Activated naive CD8-positive, alpha-beta T cell treated with anti-CD3 and anti-CD28 coated beads, Interleukin-2, amount 50 U/mL, for 16 hours (primary cell): ENCODE measurements around the gene ADAM19.

Experiments
- DNase-seq: peaks from one replicate; pipeline ENCODE4 v3.0.0-alpha.2; 2020; ENCODE audit warnings: low read depth, low spot score

The ADAM19 gene

DNA sequence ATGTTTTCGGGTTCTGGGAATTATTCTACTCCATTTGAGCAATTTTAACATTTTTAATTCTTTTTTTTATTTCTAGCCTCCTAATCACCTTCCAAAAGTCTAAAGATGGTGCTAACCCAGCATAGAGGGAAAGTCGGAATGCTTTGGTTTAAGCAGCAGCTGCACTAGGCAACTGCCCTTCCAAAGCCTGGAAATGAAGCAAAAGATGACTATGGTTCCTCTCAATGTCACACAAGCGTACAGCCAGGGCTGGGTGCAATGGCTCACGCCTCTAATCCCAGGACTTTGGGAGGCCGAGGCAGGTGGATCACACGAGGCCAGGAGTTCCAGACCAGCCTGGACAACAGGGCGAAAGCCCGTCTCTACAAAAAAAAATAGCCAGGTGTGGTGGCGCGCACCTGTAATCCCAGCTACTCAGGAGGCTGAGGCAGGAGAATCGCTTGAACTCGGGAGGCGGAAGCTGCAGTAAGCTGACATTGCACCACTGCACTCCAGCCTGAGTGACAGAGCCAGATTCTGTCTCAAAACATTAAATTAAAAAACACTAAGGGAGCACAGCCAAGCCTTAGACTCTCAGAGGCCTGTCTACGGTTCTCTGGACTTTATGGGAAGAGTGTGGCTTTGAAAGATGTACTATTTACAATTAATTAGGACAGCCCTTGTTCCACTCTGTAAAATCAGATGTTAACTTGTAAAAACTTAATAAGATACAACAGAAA is 33.1 kb downstream of the ADAM19 start:
- no peak for DNase-seq

DNA sequence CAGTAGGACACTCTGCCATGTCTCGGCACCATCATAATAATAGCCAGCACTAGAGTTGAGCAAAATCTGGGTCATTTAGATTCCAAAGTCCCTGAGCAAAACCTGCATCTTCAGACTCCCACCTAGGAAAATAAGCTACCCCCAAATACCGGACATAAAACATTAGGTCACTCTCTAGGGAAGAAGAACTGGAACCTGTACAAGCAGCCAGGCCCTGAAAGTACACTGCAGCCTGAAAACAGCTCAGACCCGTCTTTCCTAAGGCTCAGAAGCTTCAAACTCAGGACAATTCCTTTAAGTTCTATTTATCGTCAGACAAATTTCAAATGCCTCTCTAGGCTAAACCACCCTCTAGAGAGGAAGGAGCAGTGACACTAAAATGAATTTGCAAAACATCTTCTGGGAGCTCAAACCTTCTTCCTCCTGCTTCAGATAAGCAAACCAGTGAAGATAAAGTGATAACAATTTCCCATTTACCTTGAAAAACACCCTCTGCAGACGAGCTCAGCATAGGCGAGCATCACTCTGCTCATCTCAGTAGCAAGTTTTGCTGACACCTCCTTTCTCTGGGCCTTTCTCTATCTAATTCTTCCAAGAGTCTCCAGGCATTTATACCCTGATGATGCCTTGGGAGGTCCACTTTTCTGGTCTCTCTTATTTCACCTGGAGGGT is 34.0 kb downstream of the ADAM19 start:
- no peak for DNase-seq

DNA sequence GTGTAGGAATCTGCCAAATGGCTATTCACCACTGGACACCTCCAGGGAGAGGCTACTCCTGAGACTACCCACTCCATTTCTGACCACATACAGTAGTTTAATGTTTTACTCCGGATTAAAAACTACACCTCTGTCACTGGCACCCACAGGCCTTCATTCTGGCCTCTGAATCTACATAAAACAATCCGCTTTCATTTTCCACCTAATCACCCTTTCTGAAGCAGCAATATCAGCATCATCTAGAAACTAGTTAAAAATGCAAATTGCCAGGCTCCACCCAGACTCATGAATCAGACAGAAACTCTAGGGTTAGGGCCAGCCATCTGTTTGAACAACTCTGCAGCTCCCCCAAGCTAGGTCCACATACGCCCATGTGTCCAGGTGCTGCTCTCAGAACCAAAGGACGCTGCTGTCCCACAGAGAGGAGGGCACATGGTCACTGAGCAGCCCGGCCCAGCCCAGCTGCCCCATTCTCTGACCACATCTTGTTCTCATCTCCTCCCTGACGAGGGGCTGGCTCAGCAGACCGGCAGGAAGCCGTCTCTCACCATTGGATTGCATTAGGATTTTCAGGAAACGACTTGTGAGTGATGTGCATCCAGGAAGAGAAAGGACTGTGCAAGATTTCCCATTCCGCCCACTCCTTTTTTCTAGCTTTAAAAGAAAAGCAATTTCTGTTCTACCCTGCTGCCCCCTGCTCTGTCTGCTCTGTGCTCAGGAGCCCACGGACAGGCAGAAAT is 34.7 kb downstream of the ADAM19 start:
- no peak for DNase-seq

- DNase-seq, result no peak
Measured at GRCh38 chr5:157540124-157540523, 35.5 kb downstream of the ADAM19 start.

- no peak for DNase-seq
Measured at GRCh38 chr5:157539503-157540022, 36.0 kb downstream of the ADAM19 start.

GRCh38 chr5:157538311-157538710 is 37.3 kb downstream of the ADAM19 start:
- DNase-seq, result no peak

- DNase-seq, result no peak
Measured at GRCh38 chr5:157535042-157535865, 40.3 kb downstream of the ADAM19 start.

DNA sequence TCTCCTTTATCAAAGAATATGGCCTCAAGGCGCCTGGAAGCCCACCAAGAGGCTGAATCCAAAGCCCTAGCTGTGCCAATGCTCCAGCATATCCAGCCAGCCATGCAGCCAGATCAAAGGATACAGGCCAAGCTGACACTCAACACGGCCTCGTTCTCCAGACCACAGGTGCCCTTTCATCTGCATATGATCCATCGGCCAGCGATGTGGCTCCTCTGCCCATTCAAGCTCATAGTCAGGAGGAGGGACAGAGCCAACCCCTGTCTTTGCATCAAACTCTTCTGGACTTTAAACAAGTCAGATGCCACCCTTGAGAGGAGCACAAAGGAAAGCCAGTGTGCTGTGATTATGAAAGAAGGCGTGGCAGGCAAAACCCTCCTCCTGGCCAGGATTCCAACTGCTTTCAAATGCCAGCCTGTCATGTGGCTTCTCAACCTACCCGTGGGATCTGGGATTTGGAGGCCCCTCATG is 42.5 kb downstream of the ADAM19 start:
- DNase-seq, result no peak

GRCh38 chr5:157532022-157532421 is 43.6 kb downstream of the ADAM19 start:
- DNase-seq, result no peak

DNA sequence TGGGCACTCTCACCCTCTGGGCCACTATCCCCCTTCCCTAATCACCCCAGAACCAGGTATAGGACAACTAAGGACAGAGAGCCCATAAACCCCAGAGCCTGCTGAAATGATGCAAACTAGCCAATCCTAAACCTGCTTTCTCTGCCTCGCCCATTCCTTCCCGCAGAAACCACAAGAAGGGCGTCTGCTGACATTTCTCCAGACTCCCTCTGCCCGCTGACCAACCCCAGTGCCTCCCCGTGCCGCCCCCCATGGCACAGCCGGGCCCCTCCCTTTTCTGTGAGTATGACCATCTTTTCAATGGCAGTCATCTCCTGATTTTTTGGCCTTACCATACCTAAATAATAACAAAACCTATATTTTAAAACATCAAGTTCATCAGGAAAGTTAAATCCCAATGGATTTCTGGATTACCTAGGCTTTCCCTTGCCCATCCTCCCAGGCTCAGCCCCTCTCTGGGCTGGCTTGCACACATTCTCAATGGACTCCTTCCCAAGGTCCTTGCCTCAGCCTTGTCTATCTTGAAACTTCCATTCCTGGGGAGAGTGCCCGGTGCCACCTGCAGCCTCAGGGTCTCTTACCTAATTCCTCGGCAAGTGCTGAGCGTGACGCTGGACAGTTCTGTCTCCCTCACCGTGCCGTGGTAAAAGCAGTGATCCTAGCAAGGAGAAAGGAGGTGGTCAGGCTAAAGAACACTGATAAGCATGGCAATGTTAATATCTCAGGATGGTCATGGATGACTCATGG is 45.2 kb downstream of the ADAM19 start:
- no peak for DNase-seq

GRCh38 chr5:157529002-157529401 is 46.6 kb downstream of the ADAM19 start:
- no peak for DNase-seq

DNA sequence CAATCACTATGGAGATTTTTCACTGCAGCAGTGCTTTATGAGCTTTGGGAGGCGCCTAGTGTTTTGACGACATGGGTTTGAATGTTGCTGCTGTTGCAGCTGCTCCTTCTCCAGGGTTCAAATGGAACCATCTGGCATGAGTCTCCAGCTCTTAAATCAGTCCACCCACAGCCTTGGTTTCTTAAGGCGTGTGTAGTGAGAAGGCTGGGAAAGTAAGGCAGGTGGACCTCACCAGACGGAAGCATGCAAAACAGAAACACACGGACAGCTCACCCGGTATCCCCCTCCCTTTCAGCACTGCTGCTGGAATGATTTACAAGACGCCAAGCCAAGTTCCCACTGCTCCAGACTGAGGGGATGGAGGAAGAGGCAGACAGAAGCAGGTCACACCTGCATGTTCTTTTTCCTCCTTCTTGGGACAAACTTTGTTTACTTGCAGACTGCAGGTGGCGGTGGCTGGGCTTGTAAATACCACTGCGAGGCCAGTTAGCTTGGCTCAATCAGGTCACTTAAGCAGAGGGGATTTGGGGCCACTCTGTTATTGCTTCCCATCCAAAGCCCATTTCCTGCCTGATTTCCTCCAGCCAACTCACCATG is 47.4 kb downstream of the ADAM19 start:
- DNase-seq, result no peak

DNA sequence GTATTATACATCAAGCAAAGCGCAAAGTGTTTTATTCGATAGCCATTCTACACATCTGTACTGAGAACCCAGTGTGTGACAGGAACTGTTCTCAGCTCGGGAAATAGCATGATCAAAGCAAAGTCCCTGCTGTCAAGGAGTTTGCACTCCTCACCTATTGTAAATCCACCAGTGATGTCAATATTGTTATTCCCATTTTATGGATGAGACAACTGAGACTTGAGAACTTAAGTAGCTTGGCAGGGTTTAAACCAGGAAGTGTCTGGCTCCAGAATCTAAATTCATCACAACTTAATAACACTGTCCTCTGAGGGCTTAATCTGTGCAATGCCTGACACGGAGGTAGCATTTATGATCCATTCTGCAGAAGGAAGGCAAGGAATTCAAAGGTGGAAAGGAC is 50.7 kb downstream of the ADAM19 start:
- DNase-seq, result no peak

- no peak for DNase-seq
Measured at GRCh38 chr5:157523976-157524375, 51.6 kb downstream of the ADAM19 start.

GRCh38 chr5:157521704-157522029 is 53.9 kb downstream of the ADAM19 start:
- DNase-seq, result no peak

GRCh38 chr5:157520911-157521703 is 54.5 kb downstream of the ADAM19 start:
- DNase-seq, result no peak

DNA sequence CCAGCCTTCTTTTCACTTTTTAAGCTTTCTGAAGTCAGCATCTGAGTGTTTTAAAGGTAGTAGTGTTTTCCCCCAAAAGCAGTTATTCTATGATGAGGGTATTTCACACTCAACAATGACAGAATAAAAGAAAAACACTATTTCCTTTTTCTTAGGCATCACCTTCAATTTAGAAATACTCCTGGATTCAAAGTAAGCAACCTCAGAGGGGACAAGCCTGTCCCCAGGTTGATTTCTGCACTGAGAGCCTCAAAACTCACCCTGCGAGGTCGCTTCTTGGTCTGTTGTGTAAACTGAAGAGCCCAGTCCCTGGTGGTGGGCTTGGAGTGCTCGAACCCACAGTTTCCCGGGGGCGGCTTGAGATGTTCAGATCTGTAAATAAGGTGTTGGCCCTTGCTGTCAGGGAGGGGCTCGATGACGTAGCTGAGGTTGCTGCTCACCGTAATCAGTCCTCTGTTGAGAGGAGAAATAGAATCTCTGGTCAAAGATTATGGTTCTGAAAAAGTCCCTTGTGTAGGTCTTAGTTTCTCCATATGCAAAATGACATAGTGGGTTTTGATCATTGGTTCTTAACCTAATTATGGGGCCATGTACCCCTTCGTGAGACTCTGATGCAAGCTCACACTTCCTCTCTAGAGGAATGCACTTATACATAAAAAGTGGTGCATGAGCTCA is 55.9 kb downstream of the ADAM19 start:
- no peak for DNase-seq

GRCh38 chr5:157518963-157519362 is 56.6 kb downstream of the ADAM19 start:
- no peak for DNase-seq
